ENCODE data around the gene TSPAN18.

Gene TSPAN18

GRCh38 chr11:44726283-44727113 is at the start of gene TSPAN18:
TSPAN18 (plus strand) TSS chr11:44726962; CDS start chr11:44906417, 179,455 bp downstream.
- TF ChIP-seq CTCF (conservative IDR thresholded peaks at IDR 0.05; ENCODE audit: low read length): no peak
- DNase-seq (ENCODE audit: low read depth): no peak
- H3K4me3 ChIP-seq (ENCODE audit: low read length): peak within 1 kb of the TSS; percentile 61

GRCh38 chr11:44680982-44681597 is 45.7 kb upstream of the TSPAN18 start:
- no peak for DNase-seq (ENCODE audit: low read depth)
- no peak for TF ChIP-seq CTCF (conservative IDR thresholded peaks at IDR 0.05; ENCODE audit: low read length)
- no peak overlapping the region for H3K4me3 ChIP-seq (ENCODE audit: low read length)

GRCh38 chr11:44681698-44682097 is 45.1 kb upstream of the TSPAN18 start:
- no peak overlapping the region for H3K4me3 ChIP-seq (ENCODE audit: low read length)
- DNase-seq (ENCODE audit: low read depth): peak; percentile 20

GRCh38 chr11:44684859-44685281 is 41.9 kb upstream of the TSPAN18 start:
- no peak for TF ChIP-seq CTCF (conservative IDR thresholded peaks at IDR 0.05; ENCODE audit: low read length)
- no peak for DNase-seq (ENCODE audit: low read depth)
- H3K4me3 ChIP-seq (ENCODE audit: low read length): no peak overlapping the region

More at GRCh38 chr11:44681698-44682097, 45.1 kb upstream of the TSPAN18 start:
- no peak for TF ChIP-seq CTCF (conservative IDR thresholded peaks at IDR 0.05; ENCODE audit: low read length)

GRCh38 chr11:44687388-44687787 is 39.4 kb upstream of the TSPAN18 start:
- H3K4me3 ChIP-seq (ENCODE audit: low read length): no peak overlapping the region
- TF ChIP-seq CTCF (conservative IDR thresholded peaks at IDR 0.05; ENCODE audit: low read length): no peak
- no peak for DNase-seq (ENCODE audit: low read depth)

GRCh38 chr11:44689265-44689664 is 37.5 kb upstream of the TSPAN18 start:
- no peak for TF ChIP-seq CTCF (conservative IDR thresholded peaks at IDR 0.05; ENCODE audit: low read length)
- no peak for DNase-seq (ENCODE audit: low read depth)
- no peak overlapping the region for H3K4me3 ChIP-seq (ENCODE audit: low read length)

GRCh38 chr11:44690651-44691050 is 36.1 kb upstream of the TSPAN18 start:
- no peak overlapping the region for H3K4me3 ChIP-seq (ENCODE audit: low read length)
- TF ChIP-seq CTCF (conservative IDR thresholded peaks at IDR 0.05; ENCODE audit: low read length): no peak
- DNase-seq (ENCODE audit: low read depth): no peak

Data from AG10803 (cell line).